ENCODE measurements around the gene PRDM16. TPM values are rescaled to one million over a fixed set of nuclear protein-coding genes. Genes with fewer than 3 reads are reported as not detected.

The PRDM16 gene
- total and polyA plus RNA-seq, 2 of the 8 experiments (the other 6 are each of a cell fraction or from before 2014, with no cell fraction given) = 0.39 to 0.43 TPM

GRCh38 chr1:3096345-3096744 is 27.3 kb downstream of the PRDM16 start (continued):
- TF ChIP-seq, protein P1, sequence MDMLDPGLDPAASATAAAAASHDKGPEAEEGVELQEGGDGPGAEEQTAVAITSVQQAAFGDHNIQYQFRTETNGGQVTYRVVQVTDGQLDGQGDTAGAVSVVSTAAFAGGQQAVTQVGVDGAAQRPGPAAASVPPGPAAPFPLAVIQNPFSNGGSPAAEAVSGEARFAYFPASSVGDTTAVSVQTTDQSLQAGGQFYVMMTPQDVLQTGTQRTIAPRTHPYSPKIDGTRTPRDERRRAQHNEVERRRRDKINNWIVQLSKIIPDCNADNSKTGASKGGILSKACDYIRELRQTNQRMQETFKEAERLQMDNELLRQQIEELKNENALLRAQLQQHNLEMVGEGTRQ (IDR thresholded peaks at IDR 0.05; ENCODE audit: low read length) = no peak

Measured in H1 (cell line).